Erythroblast (primary cell): ENCODE results near the gene CD47.

Experiments used
- GATA1 ChIP-seq: IDR thresholded peaks from 2 replicates; pipeline ENCODE4 v1.6.1; 2011; ENCODE audit warnings: low read depth, mild to moderate bottlenecking, control low read depth, low read length, moderate library complexity
- POLR2A ChIP-seq: IDR thresholded peaks from 2 replicates; pipeline ENCODE4 v1.6.1; 2011; ENCODE audit warnings: mild to moderate bottlenecking, low read length

DNA sequence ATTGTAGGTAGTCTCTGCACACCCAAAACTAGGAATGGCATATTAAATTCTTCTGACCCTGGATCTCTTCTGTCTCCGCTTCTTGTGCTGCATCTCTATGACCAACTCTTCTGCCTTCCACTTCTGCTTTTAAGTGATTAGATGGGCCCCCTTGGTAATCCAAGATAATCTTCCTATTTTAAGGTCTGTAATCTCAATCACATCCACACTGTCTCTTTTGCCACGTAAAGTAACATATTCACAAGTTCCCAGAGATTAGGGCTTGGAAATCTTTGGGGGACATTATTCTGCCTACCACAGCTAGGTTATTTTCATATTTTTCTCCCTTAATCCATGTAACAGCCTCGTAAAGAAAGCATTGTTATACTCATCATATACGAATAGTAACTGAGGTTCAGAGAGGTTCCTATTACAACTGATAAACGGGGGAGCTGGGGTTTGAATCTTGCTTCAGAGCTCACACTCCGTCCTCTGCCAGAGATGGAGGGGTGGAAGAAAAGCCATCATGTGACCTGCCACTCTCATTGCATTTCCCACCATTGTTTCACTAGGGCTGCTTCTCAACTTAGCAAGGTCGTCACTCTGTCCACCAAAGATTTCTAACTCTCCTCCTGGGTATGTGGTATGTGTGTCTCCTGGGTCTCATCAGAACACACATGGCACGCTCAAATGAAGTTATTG, 6.6 kb upstream of the CD47 start:
- TF ChIP-seq POLR2A (no peak), GATA1 (no peak)
